ENCODE measurements around the gene GPC5. TPM values are rescaled to one million over a fixed set of nuclear protein-coding genes. Genes with fewer than 3 reads are reported as not detected.
"Not testable (repeated sequence)": the region's sequence is repeated elsewhere in the genome, so short reads cannot be mapped to it uniquely, and the experiment has no call there.

The GPC5 gene
- 0.12 TPM for polyA plus RNA-seq (2013, experiment 1 of 2; ENCODE audit: insufficient read length)
- 0.25 TPM for polyA plus RNA-seq (2013, experiment 2 of 2; ENCODE audit: insufficient read length)

- DNase-seq = peak; percentile 59
Measured at GRCh38 chr13:91398413-91399188, at the start of gene GPC5. Gene GPC5, plus strand, starts transcription at chr13:91398621.

DNA sequence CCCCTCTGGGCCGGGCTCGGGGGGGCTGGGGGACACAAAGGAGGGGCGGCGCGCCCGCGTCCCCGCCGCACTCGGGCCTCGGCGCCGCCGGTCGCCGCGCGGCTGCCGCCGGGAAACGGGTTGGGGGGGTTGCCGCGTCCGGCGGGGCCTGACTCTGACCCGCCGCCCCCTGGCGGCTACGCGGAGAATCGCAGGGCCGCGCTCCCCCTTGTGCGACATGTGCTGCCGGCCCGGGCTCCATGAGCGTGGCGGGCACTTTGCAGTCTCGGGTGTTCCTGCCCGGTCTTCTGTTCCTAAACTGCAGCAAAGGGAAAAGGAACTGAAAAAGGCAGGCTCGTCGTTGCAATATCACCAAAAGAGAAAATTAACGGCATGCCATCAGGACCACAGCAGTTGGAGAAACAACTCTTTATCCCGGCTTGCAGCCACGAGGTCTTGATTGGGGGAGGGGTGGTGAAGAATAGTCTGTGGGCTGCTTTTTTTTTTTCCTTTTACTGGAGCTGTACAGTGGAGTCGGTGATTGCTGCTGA is 49.5 kb upstream of the GPC5 start:
- peak; percentile 87 for DNase-seq

- DNase-seq = no peak
Measured at GRCh38 chr13:91349992-91350911, 48.2 kb upstream of the GPC5 start.

GRCh38 chr13:91351123-91351522 is 47.3 kb upstream of the GPC5 start:
- no peak for DNase-seq

- no peak for DNase-seq
Measured at GRCh38 chr13:91351980-91352379, 46.4 kb upstream of the GPC5 start.

GRCh38 chr13:91352891-91353290 is 45.5 kb upstream of the GPC5 start:
- DNase-seq = not testable (repeated sequence)

- DNase-seq = no peak
Measured at GRCh38 chr13:91353494-91353893, 44.9 kb upstream of the GPC5 start.

GRCh38 chr13:91355099-91355825 is 43.2 kb upstream of the GPC5 start:
- no peak for DNase-seq

DNA sequence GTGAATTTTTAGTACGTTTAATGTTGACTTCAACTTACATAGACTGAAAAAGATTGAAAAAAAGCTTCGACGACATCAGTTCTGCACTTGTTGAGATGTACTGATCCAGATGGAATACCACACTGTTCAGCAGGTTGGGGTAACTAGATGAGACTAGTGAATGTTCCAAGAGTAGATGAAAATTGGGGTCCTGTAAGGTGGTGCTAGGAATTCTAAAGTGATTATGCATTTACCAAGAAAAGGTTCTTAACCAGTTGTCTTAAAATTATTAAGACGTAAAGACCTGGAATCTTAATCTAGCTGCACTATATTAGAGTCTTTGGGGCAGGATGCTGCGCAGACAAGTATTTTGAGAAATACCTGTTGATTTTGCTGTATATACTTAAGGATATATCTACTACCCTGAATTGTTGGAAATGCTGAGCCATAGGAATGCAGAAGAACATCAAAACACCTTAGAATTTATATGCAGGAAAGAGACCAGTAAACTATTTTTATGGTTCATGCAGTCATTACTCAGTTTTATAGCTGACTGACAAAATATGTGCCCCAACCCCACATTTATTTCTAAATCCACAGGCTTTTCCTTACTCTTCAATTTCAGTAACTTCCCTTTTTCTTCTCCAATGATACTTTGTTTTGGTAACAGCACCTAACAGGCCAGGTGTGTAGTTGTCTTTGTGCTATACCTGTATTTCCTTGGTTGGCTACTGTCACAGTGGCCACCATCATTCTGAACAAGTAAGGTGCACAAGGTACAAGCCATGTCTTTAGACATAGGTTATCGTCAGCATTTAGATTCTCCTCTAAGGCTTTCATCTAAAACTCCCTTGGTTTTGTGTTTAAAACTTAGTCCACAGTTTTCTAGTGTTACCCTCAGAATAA is 42.4 kb upstream of the GPC5 start:
- DNase-seq = no peak

DNA sequence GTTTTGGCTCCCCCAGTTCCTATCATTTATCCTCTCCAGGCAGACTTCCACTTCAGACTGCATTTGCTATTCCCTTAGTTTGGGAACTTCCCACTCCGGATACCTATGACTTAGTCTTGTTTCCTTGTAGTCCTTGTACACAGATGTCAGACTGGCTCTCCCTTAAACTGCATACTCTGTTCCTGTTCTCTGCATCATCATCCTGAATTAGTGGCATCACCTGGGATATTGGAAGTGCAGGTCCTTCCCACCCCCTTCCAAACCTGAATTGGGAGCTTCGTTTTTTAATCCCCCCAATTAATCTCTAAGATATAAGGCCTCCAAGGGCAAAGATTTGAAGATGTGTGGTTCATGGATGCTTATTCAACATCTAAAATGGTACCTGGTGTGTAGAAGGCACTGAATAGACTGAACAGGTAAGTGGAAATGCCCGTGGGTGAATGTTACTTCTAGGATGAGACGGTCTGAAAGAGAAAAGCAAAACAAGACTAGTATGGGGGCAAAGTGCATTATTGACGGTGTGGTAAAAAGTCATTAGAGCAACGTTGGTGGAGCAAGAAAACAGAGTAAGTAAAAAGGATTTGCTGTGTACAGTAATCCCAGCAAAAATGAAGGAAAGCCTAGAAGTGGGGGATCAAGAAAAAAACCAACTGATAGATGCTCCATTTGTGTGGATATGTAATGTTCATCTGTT is 41.4 kb upstream of the GPC5 start:
- DNase-seq = no peak

DNA sequence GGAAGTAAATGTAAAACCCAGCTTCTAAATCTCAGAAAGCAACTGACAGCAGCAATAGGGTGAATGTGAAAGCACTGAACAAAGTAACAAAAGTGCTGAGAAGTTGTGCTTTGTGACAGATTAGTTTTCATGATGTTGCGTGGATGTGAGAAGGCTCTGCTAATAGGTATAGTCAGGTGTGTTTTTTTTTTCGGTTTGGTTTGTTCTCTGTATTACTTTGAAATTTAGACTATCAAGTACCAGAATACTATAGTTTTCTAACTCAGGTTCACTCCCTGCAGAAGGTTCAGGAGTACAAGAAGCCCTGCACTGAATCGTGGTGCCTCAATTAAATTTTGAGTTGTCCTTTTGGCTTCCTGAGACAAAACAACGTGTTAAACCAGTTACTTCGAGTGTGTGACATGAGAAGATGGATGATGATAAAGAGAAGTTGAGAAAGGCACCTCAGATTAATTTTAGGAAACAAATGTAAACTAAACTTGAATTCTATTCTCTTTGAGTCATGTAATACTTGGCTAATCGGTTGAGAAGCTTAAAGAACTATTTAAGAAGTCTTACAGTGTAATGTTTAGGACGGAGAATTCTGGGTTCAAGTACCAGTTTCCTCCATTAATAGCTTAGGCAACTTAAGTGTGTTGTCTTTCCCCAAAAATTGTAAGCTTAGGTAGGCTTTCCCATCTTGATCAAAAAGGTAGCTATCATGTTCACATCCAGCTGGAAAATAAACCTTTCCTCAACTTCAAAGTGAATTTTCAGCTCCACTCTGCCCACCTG is 40.6 kb upstream of the GPC5 start:
- DNase-seq = no peak

GRCh38 chr13:91358387-91358782 is 40.0 kb upstream of the GPC5 start:
- no peak for DNase-seq

- DNase-seq = no peak
Measured at GRCh38 chr13:91359111-91359510, 39.3 kb upstream of the GPC5 start.

DNA sequence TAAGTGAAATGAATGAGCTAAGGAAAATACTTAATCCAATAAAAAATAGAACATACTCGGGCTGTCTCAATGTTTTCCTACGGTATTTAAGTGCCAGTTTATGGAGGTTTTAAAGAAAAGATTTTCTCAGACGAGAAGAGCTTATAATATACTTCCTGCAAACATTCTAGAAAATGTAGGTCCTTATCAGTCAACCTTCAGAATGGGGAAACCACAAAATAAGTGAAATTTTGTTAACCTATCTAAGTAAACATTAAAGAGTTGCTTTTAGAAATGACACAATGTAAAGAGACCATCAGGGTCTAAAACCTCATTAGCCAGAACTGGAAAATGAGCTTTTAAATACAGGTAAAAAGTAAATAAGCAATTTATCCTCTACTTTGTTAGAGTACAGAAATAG is 38.8 kb upstream of the GPC5 start:
- DNase-seq = no peak

DNA sequence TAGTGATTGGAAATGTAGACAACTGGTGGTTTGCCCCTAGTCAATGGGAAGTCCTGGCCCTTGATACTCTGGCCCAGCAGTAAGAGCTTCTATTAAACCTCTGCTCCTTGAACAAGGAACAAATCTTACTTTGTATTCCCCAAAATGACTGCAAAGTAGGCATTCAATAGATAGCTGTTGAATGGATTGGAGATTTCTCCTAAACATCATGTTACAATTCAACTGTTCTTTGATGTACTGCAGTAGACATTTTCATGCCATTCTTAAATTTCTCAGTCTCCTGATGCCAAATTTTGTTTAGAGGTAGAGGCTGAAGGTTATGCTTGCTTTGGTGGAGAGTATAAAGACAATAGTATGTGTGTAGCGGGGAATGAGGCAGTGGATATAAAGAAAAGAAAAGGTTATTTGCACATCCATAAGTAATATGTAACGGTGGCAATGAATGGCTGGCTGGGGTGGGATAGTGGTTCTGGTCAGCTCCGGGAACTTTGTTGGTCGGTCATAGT is 38.1 kb upstream of the GPC5 start:
- no peak for DNase-seq

GRCh38 chr13:91361755-91362271 is 36.6 kb upstream of the GPC5 start:
- no peak for DNase-seq

DNA sequence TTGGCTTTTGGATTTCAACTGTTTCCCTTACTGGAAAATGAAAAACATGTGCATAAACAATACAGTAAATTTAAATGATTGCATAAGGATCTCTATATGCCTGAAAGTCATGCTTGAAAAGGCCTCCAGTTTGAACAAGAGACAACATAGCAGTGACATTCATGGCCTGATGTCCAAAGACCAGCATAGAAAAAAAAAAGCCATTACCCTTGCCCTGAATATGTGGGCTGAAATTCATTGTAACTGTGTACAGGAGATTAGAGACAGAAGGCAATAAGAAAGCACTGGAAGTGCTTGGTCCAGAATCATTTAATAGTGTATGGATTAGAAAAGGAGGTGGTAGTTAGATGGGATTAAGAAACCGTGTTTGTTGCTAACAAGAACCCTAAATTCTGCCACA is 35.5 kb upstream of the GPC5 start:
- DNase-seq = no peak

GRCh38 chr13:91368101-91368500 is 30.3 kb upstream of the GPC5 start:
- no peak for DNase-seq

GRCh38 chr13:91368676-91369440 is 29.6 kb upstream of the GPC5 start:
- DNase-seq = peak; percentile 59
